Measurements from ENCODE around the gene SCN5A.

- TF ChIP-seq, protein P1, sequence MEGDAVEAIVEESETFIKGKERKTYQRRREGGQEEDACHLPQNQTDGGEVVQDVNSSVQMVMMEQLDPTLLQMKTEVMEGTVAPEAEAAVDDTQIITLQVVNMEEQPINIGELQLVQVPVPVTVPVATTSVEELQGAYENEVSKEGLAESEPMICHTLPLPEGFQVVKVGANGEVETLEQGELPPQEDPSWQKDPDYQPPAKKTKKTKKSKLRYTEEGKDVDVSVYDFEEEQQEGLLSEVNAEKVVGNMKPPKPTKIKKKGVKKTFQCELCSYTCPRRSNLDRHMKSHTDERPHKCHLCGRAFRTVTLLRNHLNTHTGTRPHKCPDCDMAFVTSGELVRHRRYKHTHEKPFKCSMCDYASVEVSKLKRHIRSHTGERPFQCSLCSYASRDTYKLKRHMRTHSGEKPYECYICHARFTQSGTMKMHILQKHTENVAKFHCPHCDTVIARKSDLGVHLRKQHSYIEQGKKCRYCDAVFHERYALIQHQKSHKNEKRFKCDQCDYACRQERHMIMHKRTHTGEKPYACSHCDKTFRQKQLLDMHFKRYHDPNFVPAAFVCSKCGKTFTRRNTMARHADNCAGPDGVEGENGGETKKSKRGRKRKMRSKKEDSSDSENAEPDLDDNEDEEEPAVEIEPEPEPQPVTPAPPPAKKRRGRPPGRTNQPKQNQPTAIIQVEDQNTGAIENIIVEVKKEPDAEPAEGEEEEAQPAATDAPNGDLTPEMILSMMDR (IDR thresholded peaks at IDR 0.05; ENCODE audit: low read depth, low read length): no peak
- TF ChIP-seq EZH2phosphoT487 (IDR thresholded peaks at IDR 0.05; ENCODE audit: low read depth): no peak
Observed at GRCh38 chr3:38522002-38522401, 127.5 kb downstream of the SCN5A start.

All from OCI-LY3 (cell line).